HL-60 (cell line): ENCODE measurements around the gene LYPLAL1.

Experiments used
- DNase-seq, 2 experiments: peaks; one replicate each; pipeline ENCODE4 v3.0.0-alpha.2; 2010 to 2020; ENCODE audit warnings: low read depth in 1 of 2, low spot score in 1 of 2
- H3K27ac ChIP-seq: fragments of 250-450 bp; sonication (Bioruptor Pico); replicated peaks from 2 replicates; pipeline ENCODE4 v1.5.1; 2020; ENCODE audit warnings: mild to moderate bottlenecking, moderate library complexity
- H3K27me3 ChIP-seq: fragments of 250-450 bp; sonication (Bioruptor Pico); 2 replicates; pipeline ENCODE4 v1.5.1; 2021; ENCODE audit warnings: mild to moderate bottlenecking, moderate library complexity; ENCODE audit not compliant: insufficient read depth, poor library complexity, severe bottlenecking
- H3K4me3 ChIP-seq: replicated peaks from 2 replicates; pipeline ENCODE4 v1.5.1; 2011; ENCODE audit warnings: mild to moderate bottlenecking, control low read depth, low read length; ENCODE audit not compliant: insufficient read depth
- CTCF ChIP-seq: IDR thresholded peaks from one replicate; pipeline ENCODE4 v1.5.1; 2011; ENCODE audit warnings: low read length, control low read depth, inconsistent platforms; ENCODE audit not compliant: insufficient read depth
- GABPA ChIP-seq: IDR thresholded peaks from 2 replicates; pipeline ENCODE4 v1.6.1; 2012; ENCODE audit warnings: low read depth
- POLR2AphosphoS5 ChIP-seq: IDR thresholded peaks from 2 replicates; pipeline ENCODE4 v1.6.1; 2012; ENCODE audit warnings: low read depth
- SPI1 ChIP-seq: IDR thresholded peaks from 2 replicates; pipeline ENCODE4 v1.6.1; 2012; ENCODE audit warnings: low read depth, mild to moderate bottlenecking, borderline replicate concordance
- long read RNA-seq: library from polyadenylated mRNA; unstranded; transcript quantifications from one replicate; pipeline ENCODE4 v2.0.0, GENCODE V29; 2020
- TF ChIP-seq, protein P1 (sequence below): IDR thresholded peaks from 2 replicates; pipeline ENCODE4 v1.6.1; 2012; ENCODE audit warnings: low read depth; ENCODE audit not compliant: insufficient replicate concordance

The LYPLAL1 gene
- long read RNA-seq, transcript LYPLAL1-211 (5 exons, 2,169 nt): minor isoform, 13 of 69 reads
- long read RNA-seq, transcript LYPLAL1-203 (4 exons, 1,703 nt): minor isoform, 12 of 69 reads
- long read RNA-seq, transcript LYPLAL1-205 (4 exons, 1,701 nt): minor isoform, 9 of 69 reads
- long read RNA-seq, transcript LYPLAL1-202 (5 exons, 1,898 nt): major isoform, 16 of 69 reads
- long read RNA-seq, partial matches to known transcripts: 3 of 69 reads
- long read RNA-seq, other reads (novel, unspliced or antisense): 9 of 69 reads

DNA sequence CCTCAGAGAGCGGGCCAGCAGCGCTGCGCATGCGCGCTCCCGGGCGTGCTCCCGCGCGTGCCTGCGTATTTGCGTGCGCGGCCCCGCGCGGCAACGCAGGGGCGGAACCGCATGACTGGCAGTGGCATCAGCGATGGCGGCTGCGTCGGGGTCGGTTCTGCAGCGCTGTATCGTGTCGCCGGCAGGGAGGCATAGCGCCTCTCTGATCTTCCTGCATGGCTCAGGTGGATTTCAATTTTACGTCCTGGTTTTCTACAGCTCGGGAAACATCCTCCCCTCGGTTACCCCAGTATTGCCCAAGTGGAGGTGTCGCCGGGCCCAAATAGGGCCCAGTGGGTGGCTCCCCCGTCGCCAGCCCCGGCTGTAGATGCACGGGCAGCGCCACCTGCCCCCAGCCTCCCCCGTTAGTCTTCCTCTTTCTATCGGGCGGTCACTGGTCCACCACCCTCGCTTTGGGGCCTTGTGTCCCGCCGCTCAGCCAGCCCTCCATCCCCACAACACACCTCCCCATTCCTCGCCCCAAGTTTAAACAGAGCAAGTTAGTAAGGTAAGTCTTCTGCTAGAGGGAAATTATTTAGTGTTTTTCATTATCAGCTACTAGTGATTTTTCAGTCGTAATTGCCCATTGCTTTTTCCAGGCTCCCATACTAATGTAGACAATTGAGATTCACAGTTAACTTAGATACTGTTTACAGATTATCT lies at the start of gene LYPLAL1:
Gene LYPLAL1 (plus strand): TSS at position 121 of the 702 bp plus-strand sequence. CDS start 13 bp downstream, at position 134.
- TF ChIP-seq POLR2AphosphoS5 (peak; percentile 99), SPI1 (peak; percentile 43; the same call in 1 of the 2 replicates), GABPA (no peak), CTCF (no peak)
- TF ChIP-seq, protein P1, sequence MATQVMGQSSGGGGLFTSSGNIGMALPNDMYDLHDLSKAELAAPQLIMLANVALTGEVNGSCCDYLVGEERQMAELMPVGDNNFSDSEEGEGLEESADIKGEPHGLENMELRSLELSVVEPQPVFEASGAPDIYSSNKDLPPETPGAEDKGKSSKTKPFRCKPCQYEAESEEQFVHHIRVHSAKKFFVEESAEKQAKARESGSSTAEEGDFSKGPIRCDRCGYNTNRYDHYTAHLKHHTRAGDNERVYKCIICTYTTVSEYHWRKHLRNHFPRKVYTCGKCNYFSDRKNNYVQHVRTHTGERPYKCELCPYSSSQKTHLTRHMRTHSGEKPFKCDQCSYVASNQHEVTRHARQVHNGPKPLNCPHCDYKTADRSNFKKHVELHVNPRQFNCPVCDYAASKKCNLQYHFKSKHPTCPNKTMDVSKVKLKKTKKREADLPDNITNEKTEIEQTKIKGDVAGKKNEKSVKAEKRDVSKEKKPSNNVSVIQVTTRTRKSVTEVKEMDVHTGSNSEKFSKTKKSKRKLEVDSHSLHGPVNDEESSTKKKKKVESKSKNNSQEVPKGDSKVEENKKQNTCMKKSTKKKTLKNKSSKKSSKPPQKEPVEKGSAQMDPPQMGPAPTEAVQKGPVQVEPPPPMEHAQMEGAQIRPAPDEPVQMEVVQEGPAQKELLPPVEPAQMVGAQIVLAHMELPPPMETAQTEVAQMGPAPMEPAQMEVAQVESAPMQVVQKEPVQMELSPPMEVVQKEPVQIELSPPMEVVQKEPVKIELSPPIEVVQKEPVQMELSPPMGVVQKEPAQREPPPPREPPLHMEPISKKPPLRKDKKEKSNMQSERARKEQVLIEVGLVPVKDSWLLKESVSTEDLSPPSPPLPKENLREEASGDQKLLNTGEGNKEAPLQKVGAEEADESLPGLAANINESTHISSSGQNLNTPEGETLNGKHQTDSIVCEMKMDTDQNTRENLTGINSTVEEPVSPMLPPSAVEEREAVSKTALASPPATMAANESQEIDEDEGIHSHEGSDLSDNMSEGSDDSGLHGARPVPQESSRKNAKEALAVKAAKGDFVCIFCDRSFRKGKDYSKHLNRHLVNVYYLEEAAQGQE: peak; percentile 71
- H3K4me3 ChIP-seq: peak within 1 kb of the TSS; percentile 70
- no peaks in the 10 kb centered on the region for H3K27me3 ChIP-seq
- peak within 1 kb of the TSS; percentile 83 for H3K27ac ChIP-seq
- DNase-seq: peak; percentile 67 to 84

DNA sequence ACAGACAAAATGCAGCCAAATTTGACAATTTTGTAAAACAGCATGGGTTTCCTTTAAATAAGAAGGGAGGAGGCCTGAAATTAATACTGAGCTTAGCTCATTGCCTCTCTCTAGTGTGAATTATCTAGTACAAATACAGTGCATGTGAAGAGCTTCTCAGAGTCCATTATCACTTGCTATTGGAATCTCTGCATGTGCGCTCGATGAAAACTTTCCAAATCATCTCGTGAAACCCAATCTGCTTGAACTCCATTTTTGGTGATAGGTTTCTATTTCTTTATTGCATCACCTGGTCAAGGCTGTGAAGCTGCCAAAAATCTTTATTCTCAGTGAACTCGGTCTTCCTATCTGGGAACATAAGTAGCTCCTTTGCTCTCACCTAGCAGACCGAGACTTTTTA lies 49.5 kb upstream of the LYPLAL1 start:
- H3K27me3 ChIP-seq: no peaks in the 10 kb centered on the region
- TF ChIP-seq GABPA (no peak), POLR2AphosphoS5 (no peak), CTCF (no peak), SPI1 (no peak)
- TF ChIP-seq, protein P1: no peak
- DNase-seq: no peak
- H3K4me3 ChIP-seq: no peak overlapping the region
- H3K27ac ChIP-seq: no peak overlapping the region

- H3K4me3 ChIP-seq: no peak overlapping the region
Observed at GRCh38 chr1:219125342-219125741, 48.3 kb upstream of the LYPLAL1 start.

More at GRCh38 chr1:219125342-219125741, 48.3 kb upstream of the LYPLAL1 start:
- TF ChIP-seq POLR2AphosphoS5 (no peak), SPI1 (no peak), GABPA (no peak), CTCF (no peak)
- TF ChIP-seq, protein P1: no peak
- DNase-seq: no peak
- Histone ChIP-seq H3K27ac (no peak overlapping the region), H3K27me3 (no peaks in the 10 kb centered on the region)
